Testis (tissue), 3 donors: Measurements from ENCODE around the gene CDKAL1. TPM values are rescaled to one million over a fixed set of nuclear protein-coding genes. Genes with fewer than 3 reads are reported as not detected.

Experiments
- DNase-seq: peaks from one replicate; pipeline ENCODE4 v3.0.0-alpha.2; 2019
- H3K27ac ChIP-seq, 2 donors: fragments of 200-600 bp; sonication (generic); one replicate each; pipeline ENCODE4 v1.5.1; 2019
- H3K27me3 ChIP-seq: fragments of 200-600 bp; sonication (generic); one replicate; pipeline ENCODE4 v1.5.1; 2019
- H3K36me3 ChIP-seq: fragments of 200-600 bp; sonication (generic); one replicate; pipeline ENCODE4 v1.5.1; 2017; ENCODE audit warnings: low read depth; ENCODE audit errors: missing control alignments
- H3K4me1 ChIP-seq: fragments of 200-600 bp; sonication (generic); one replicate; pipeline ENCODE4 v1.5.1; 2019
- H3K4me3 ChIP-seq, 2 donors: fragments of 200-600 bp; sonication (generic); one replicate each; pipeline ENCODE4 v1.5.1; 2017 to 2019
- H3K9me3 ChIP-seq: fragments of 200-600 bp; sonication (generic); one replicate; pipeline ENCODE4 v1.5.1; 2017
- POLR2A ChIP-seq: fragments of 450-650 bp; IDR thresholded peaks from one replicate; pipeline ENCODE4 v1.6.1; 2017; ENCODE audit warnings: antibody characterized with exemption, mild to moderate bottlenecking, moderate library complexity
- WGBS, 2 donors: methylation state at CpG; one replicate each; pipeline ENCODE4 v1.1.5; 2018; 5-methylcytosine and 5-hydroxymethylcytosine counted together
- intact Hi-C: fragments of 100-400 bp; cut with DNase I; formaldehyde crosslinking; loops from one replicate; pipeline ENCODE4 v1.15.1; 2023; ENCODE audit warnings: low total_unique reads
- polyA plus RNA-seq: library from polyadenylated mRNA; stranded (reverse); fragments of 350-450 nt; fragmentation: Illumina TruSeq; extraction: RNeasy Lipid Tissue Mini Kit (QIAGEN cat#74804); gene quantifications from one replicate; pipeline ENCODE4 v1.2.3, GENCODE V29; 2014; ENCODE audit warnings: low read depth, low replicate concordance; ENCODE audit not compliant: insufficient read depth
- total RNA-seq, 2 donors: library from RNA; depleted of rRNA; stranded (reverse); fragments of >200 nt; gene quantifications; one replicate each; pipeline ENCODE4 v1.2.3, GENCODE V29; 2016
- TF ChIP-seq, protein P1 (sequence below), 3 experiments: fragments of 450-650 bp in 2 of 3; fragments of 200-600 bp in 1 of 3; sonication (generic) in 1 of 3; IDR thresholded peaks; one replicate each; pipeline ENCODE4 v1.5.1; 2016 to 2019; ENCODE audit warnings: antibody characterized with exemption in 3 of 3, mild to moderate bottlenecking in 2 of 3, moderate library complexity in 1 of 3

Gene CDKAL1
- total and polyA plus RNA-seq, 3 donors from 2014 or later = 11.1 to 18.5 (median 16.1) TPM

DNA sequence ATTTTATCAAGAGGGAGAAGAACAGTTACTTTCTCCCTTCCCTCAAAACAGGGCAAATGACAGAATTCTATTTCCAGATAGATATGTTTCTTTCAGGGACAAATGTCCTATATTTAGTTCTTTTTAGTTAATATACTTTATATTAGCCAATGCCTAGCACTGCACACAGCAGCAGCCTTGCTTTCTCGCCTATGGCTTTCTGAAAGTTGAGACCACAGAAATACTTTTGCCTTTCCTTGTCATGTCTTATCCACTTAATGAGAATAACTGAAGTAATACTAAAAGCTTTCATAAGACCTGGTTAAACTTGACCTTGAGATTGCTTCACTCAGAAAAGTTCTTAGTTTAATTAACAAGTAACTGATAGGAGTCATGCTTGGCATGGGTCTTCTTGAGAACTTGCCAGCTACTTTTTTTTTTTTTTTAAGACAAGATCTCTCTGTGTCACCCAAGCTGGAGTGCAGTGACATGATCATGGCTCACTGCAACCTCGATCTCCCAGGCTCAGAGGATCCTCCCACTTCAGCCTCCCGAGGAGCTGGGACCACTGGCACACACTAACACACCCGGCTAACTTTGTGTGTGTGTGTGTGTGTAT is 159.3 kb downstream of the CDKAL1 start:
- TF ChIP-seq POLR2A = no peak
- TF ChIP-seq, protein P1, sequence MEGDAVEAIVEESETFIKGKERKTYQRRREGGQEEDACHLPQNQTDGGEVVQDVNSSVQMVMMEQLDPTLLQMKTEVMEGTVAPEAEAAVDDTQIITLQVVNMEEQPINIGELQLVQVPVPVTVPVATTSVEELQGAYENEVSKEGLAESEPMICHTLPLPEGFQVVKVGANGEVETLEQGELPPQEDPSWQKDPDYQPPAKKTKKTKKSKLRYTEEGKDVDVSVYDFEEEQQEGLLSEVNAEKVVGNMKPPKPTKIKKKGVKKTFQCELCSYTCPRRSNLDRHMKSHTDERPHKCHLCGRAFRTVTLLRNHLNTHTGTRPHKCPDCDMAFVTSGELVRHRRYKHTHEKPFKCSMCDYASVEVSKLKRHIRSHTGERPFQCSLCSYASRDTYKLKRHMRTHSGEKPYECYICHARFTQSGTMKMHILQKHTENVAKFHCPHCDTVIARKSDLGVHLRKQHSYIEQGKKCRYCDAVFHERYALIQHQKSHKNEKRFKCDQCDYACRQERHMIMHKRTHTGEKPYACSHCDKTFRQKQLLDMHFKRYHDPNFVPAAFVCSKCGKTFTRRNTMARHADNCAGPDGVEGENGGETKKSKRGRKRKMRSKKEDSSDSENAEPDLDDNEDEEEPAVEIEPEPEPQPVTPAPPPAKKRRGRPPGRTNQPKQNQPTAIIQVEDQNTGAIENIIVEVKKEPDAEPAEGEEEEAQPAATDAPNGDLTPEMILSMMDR (IDR thresholded peaks at IDR 0.05) = no peak
- intact Hi-C loops = no loop called here
- peak overlapping the region; percentile 9 to 28 for H3K27ac ChIP-seq
- DNase-seq = no peak
- H3K36me3 ChIP-seq = no peaks in the 10 kb centered on the region
- H3K4me1 ChIP-seq = no peaks in the 10 kb centered on the region
- H3K27me3 ChIP-seq = no peaks in the 10 kb centered on the region
- no peak overlapping the region for H3K4me3 ChIP-seq
- H3K9me3 ChIP-seq = no peaks in the 10 kb centered on the region
- WGBS, 2 donors = 52 to 64% methylated on average over 4 of the region's 4 CpGs

DNA sequence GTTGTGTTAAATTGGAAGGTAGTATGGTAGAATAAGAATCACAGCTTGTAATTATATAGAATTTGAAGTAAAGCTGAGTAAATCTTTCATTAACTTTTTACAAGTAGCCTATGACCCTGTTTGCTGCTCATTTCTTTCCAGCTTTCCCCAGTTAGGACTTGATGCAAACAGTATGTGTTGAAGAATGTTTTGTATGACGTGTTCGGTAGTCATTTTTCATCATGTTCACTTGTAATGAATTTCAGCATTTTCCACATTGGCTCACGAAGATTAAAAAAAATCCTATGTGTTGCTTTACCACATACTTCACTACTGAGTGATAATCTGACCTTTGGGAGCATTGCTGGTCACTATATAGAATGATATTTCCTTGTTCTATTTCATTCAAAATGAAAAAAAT is 162.4 kb downstream of the CDKAL1 start:
- TF ChIP-seq, protein P1 (IDR thresholded peaks at IDR 0.05) = no peak
- TF ChIP-seq POLR2A = no peak
- intact Hi-C loops = no loop called here
- 90 to 98% methylated on average over 3 of the region's 3 CpGs for WGBS, 2 donors
- no peaks in the 10 kb centered on the region for H3K27me3 ChIP-seq
- H3K4me3 ChIP-seq = no peak overlapping the region
- H3K36me3 ChIP-seq = no peaks in the 10 kb centered on the region
- H3K9me3 ChIP-seq = no peaks in the 10 kb centered on the region
- no peak for DNase-seq
- no peaks in the 10 kb centered on the region for H3K4me1 ChIP-seq
- no peak overlapping the region for H3K27ac ChIP-seq

DNA sequence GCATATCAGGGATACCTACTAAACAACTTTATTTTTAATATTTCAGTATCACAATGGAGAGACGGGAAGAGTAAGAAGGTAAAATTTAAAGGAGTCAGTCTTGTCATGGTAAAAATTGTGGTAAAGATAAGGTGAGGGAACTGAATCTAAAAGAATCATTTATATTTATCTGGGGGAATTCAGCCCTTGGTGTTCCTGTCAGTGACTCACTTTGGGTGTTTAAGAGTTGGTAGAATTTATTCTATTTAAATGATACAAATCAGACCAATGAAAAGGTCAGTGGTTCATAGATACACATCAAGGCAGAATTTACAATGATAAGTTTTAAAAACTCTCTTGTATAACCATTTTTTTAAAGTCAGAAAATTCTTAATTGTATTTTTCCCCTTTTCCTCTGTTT is 164.4 kb downstream of the CDKAL1 start:
- no peaks in the 10 kb centered on the region for H3K36me3 ChIP-seq
- no peaks in the 10 kb centered on the region for H3K9me3 ChIP-seq
- DNase-seq = no peak
- no peaks in the 10 kb centered on the region for H3K27me3 ChIP-seq
- TF ChIP-seq POLR2A = no peak
- TF ChIP-seq, protein P1 (IDR thresholded peaks at IDR 0.05) = no peak
- no peaks in the 10 kb centered on the region for H3K4me1 ChIP-seq
- H3K27ac ChIP-seq = no peak overlapping the region
- intact Hi-C loops = no loop called here
- WGBS, 2 donors = 92 to 93% methylated on average over 1 of the region's 1 CpG
- H3K4me3 ChIP-seq = no peak overlapping the region

DNA sequence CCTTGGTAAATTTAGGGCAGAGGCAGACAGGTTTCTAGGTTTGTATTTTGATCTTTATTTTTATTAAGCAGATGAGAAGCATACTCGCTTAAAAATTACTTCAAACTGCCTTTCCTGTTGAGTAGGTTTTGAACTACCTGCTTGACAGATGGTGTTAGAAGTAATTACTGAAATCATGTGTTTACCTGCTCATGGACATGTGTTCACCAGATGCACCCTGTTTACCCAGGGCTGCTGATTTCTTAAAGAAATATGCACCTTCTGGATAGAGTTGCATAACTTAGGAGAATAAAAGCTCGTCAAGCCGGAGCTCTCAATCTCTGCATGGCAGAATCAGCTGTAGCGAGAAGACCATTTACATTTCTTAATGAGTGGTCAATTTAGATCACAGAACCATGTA is 165.1 kb downstream of the CDKAL1 start:
- intact Hi-C loops = no loop called here
- WGBS, 2 donors = 92 to 97% methylated on average over 4 of the region's 4 CpGs
- no peaks in the 10 kb centered on the region for H3K4me1 ChIP-seq

More for the DNA sequence above, 165.1 kb downstream of the CDKAL1 start:
- Histone ChIP-seq H3K36me3 (no peaks in the 10 kb centered on the region), H3K4me3 (no peak overlapping the region), H3K27me3 (no peaks in the 10 kb centered on the region), H3K27ac (no peak overlapping the region), H3K9me3 (no peaks in the 10 kb centered on the region)
- DNase-seq = no peak
- TF ChIP-seq, protein P1 (IDR thresholded peaks at IDR 0.05) = no peak
- no peak for TF ChIP-seq POLR2A
